Stimulated activated naive CD8-positive, alpha-beta T cell treated with anti-CD3 and anti-CD28 coated beads, Interleukin-15, Interleukin-2, amounts not matched to agents 100 U/mL and 50 U/mL, for 24 hours (primary cell): ENCODE data around the gene LRMDA.

Source experiments
- ATAC-seq: fragments of 150-1000 bp; cut with Tn5 transposase; one replicate; pipeline ENCODE4 v1.10.0; 2021
- DNase-seq: peaks from one replicate; pipeline ENCODE4 v3.0.0; 2021

The LRMDA gene

DNA sequence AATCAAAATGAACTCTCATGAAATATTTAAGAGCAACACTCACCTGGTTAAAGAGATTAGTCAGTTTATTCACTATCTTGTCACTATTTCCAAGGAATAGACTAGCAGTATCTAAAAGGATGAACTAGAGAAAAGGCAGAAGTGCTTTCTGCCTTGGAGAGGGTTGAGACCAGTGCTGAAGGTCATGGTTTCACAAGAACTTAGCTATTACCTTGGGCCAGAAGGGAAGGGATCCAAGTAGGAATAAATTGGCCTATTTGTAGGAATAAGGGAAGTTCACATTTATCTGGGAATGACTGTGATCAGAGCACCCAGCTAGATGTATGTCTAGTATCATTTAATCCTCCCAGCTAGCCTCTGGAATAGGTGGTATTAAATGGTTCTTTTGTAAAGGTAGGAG lies 347.2 kb downstream of the LRMDA start:
- DNase-seq (no peak), ATAC-seq (no peak)

GRCh38 chr10:75779276-75779675 lies 347.9 kb downstream of the LRMDA start:
- ATAC-seq, result no peak
- no peak for DNase-seq

DNA sequence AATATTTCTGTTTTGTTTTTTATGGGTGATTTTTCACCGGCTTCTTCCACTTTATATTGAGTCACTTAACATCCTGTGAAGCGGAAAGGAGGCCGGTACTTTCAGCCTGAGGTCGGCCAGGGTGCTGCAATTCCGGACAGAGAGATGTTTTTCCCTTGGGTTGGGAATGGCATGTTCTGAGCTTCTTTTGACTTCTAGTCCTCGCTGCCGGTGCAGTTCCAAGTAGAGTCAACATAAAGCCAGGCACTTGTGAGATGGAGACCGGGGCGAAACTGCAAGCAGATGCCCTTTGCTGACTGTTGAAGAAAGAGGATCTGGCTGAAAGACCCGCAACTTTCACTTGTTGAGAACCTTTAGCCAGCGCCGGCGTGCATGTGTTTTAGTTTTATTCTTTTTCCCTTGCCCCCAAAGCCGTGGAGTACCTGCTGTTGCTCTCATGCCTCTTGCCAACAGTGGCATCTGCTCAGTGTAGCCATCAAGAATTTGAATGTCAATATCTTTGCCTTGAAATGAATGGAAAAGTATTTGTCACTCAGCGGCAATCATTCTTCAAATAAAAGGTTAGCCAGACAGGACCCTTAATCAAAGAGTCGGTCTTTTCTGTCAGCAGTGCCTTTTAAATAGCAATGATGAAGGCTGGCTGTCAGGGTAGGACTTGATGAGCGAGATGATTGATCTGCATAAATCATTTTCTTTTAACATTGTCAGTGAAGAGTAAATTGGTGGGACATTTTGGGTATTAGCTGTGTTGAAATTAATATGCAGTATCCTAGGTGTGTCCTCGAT lies 351.2 kb downstream of the LRMDA start:
- DNase-seq, result no peak
- ATAC-seq, result no peak

- no peak for DNase-seq
Measured at GRCh38 chr10:75788394-75789205, 357.2 kb downstream of the LRMDA start.

DNA sequence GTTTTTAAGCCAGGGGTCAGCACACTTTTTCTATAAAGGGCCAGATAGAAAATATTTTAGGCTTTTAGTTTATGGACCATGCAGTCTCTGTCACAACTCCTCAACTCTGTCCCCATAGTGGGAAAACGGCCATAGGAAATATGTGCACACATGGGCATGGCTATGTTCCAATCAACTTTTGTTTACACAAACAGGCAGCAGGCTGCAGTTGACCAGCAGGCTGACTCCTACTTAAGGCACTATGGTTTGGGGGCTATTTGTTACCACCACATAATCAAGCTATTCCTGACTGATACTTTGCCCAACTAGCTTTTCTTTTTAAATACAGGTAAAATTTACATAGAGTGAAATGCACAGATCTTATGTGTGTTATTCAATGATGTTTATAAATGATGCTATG lies 362.4 kb downstream of the LRMDA start:
- no peak for ATAC-seq

More at GRCh38 chr10:75788394-75789205, 357.2 kb downstream of the LRMDA start:
- no peak for ATAC-seq

DNA sequence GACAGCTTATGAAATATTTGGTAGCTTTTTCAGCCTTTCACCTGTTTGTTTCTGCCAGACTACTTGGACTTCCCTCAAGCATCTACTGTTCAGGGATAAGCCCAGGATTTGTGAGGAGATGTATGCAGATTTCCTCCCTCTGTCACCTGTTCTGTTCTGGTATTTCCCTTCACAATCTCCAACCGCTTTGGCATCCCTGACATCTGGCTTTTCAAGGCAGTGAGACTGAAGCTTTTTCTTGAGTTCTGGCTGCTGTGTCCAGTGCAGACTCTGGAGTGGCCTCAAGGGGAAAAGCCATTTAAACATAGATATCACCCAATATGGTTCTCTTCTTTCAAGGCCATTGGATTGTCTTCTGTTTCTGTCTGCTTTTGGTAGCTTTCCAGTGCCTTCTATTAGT lies 369.7 kb downstream of the LRMDA start:
- ATAC-seq (no peak), DNase-seq (no peak)

More for the DNA sequence above, 362.4 kb downstream of the LRMDA start:
- DNase-seq, result no peak

DNA sequence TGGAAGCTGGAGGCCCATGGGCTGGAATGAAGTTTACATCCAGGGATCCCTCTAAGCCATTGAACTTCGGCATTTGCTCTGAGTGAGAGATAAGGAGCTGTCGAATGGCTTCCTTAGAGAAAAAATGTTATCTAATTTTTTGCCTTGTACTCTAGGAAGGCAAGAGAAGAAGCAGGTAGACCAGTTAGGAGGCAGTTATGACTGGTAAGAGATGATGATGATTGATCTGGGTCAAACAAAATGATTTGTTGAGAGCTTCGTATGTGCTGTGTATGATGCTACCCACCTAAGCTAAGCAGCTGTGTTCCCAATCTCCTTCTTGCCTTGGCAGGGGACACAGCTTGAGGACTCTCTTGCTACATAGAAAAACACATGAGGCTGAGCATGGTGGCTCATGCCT lies 370.2 kb downstream of the LRMDA start:
- DNase-seq (no peak), ATAC-seq (no peak)

GRCh38 chr10:75803121-75803520 lies 371.7 kb downstream of the LRMDA start:
- no peak for DNase-seq
- ATAC-seq, result no peak

GRCh38 chr10:75803816-75804552 lies 372.6 kb downstream of the LRMDA start:
- DNase-seq (no peak), ATAC-seq (no peak)

GRCh38 chr10:75806186-75806585 lies 374.8 kb downstream of the LRMDA start:
- DNase-seq (no peak), ATAC-seq (no peak)

DNA sequence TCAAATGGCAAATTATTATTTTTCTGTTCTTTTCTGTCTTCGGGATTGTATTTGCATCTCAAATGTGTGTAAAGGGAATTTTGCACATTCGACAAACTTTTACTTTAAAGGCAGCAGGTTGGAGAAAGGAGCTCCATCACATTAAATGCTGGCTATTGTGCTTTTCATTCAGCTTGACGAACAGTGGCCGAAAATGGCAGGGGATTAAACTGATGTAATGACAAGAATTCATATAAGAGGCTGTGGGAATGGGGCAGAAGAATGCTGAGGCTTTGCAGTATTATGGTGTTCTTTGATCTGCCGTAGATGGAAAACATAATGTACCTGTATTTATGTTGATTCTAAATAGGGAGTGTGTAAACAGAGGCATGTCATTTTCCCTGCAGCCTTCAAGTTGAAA lies 376.0 kb downstream of the LRMDA start:
- no peak for DNase-seq

GRCh38 chr10:75809003-75809402 lies 377.6 kb downstream of the LRMDA start:
- DNase-seq (no peak), ATAC-seq (no peak)

More for the DNA sequence above, 376.0 kb downstream of the LRMDA start:
- no peak for ATAC-seq

DNA sequence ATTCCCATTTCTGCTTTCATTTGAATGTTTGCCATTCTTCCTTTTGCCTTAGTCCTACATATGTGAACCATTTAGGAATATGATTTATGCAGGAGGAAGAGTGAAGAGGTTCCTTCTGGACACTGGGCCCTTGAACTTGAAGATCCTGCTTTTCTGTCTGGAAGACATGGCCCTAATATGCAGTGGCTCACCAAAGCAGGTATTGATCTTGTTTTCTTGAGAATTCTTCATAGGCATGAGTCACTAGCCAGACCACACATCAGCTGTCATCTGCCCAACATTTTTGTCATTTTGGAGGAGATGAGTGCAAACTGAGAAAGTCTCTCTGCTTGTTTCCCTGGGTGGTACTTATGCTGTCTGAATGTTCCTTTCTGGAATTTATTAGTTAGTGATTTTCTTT lies 382.6 kb downstream of the LRMDA start:
- DNase-seq, result no peak
- no peak for ATAC-seq

DNA sequence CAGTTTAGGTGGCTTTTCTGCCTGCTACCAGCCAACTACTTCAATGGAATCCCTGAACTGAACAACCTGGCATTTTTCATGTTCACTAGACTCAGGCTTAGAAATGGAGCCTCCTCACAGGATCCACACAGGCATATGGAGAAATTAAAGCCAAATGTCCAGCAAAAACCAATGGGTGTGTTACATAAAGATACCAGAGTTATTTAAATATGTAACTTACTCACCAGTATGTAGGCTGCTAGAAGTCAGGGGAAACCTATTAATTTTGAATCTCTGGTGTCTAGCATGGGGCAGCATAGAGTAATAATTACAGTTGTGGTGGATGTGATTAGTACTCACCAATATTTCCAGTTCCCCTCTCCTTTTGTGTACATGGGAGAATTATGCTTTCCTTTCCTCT lies 383.6 kb downstream of the LRMDA start:
- ATAC-seq (no peak), DNase-seq (no peak)

DNA sequence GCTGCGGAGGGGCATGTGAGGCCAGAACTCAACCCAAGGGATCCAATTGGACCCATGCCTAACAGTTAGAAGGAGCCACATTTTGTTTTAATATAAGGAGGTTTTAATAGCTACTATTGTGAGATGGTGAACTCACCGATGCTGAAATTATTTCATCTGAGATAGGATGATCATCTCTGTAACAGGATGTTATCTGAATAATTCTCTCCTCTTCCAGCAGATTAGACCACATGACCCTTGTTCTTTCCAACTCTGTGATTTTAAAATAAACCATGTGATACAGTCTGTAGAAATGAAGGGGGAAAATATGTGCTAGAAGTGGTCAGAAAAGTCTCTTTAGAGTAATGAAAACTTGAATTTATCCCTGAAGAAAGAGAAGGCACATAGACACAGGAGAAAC lies 385.8 kb downstream of the LRMDA start:
- ATAC-seq (no peak), DNase-seq (no peak)

DNA sequence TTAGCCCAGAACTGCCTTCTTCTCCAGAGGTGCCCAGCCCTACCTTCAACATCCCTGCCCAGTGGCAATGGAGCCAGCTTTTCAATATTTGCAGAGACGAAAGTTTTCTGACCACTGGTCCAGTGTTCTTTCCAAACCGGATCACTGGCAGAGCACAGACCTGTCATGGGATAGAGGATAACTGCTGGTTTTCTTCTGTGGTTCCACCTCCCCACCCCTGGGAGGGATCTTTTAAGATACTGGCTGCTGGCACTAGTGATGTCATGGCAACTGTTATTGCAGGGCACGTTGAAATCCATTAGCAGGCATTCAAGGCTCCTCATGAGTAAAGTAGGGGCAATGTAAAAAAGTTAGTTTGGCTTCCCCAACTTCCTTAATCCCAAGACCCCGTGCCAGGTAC lies 387.1 kb downstream of the LRMDA start:
- ATAC-seq (no peak), DNase-seq (no peak)

DNA sequence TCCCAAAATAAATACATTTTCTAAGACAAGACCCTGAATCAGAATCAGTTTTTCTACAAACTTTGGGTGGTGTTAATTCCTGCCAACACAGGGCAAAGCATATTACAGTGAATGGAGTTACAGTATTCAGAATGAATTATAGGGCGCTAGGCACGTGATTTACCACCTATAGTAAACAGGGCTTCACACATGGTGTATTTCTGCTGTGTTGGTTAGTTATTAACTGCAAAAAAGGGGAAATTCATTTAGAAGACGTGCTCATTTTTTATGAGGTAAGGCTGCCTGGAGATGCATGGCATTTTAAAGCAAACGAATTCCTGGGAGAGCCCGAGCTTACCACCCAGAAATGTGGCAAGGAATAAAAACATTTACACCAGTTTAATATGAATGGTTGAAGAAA lies 393.8 kb downstream of the LRMDA start:
- ATAC-seq (no peak), DNase-seq (no peak)

GRCh38 chr10:75825661-75826060 lies 394.2 kb downstream of the LRMDA start:
- no peak for ATAC-seq
- DNase-seq, result no peak

- ATAC-seq (no peak), DNase-seq (no peak)
Measured at GRCh38 chr10:75826846-75827245, 395.4 kb downstream of the LRMDA start.

- no peak for ATAC-seq
- DNase-seq, result no peak
Measured at GRCh38 chr10:75827587-75828021, 396.2 kb downstream of the LRMDA start.

DNA sequence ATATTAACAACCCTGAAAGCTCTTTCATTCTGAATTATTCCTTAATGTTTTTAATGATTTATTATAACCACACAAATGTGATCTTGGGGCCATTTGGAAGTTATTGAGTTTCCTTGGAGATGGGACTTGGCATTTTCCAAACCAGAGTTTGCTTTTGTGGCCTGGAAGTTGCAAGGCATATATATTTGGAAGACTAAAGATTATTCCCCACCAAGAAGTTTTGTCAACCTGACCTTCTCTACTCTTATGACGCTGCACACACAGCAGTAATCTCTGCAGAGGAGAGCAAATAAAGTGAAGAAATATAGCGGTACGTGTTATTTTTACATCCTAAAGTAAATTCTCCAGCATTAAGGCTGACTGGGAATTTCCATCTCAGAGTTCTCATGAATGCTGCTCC lies 397.0 kb downstream of the LRMDA start:
- ATAC-seq (no peak), DNase-seq (no peak)

DNA sequence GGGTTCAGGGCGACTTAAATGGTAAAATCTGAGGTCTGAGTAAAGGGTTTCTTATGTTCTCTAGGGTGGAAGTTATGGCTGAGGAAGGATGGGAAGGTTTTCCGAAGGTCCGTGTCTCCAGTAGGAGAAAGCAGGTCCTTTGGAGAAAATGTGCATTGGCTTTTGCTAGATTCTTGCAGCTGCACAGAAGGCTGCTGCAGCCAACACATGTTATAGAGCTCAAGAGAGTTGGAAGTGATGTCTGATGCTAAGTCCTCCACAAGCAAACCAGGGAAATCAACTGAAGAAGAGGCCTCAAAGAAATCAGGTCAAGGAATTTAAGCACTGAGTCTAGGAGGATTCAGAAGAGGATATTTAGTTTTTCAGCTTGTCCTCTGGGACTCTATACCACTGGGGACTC lies 404.6 kb downstream of the LRMDA start:
- DNase-seq, result no peak
- ATAC-seq, result no peak

GRCh38 chr10:75838486-75838885 lies 407.1 kb downstream of the LRMDA start:
- DNase-seq, result no peak
- no peak for ATAC-seq
